ENCODE measurements around the gene MKRN2. TPM values are rescaled to one million over a fixed set of nuclear protein-coding genes. Genes with fewer than 3 reads are reported as not detected.

Gene MKRN2
- total RNA-seq, 4 donors from 2014 or later: 21.5 to 28.9 (median 23.6) TPM

DNA sequence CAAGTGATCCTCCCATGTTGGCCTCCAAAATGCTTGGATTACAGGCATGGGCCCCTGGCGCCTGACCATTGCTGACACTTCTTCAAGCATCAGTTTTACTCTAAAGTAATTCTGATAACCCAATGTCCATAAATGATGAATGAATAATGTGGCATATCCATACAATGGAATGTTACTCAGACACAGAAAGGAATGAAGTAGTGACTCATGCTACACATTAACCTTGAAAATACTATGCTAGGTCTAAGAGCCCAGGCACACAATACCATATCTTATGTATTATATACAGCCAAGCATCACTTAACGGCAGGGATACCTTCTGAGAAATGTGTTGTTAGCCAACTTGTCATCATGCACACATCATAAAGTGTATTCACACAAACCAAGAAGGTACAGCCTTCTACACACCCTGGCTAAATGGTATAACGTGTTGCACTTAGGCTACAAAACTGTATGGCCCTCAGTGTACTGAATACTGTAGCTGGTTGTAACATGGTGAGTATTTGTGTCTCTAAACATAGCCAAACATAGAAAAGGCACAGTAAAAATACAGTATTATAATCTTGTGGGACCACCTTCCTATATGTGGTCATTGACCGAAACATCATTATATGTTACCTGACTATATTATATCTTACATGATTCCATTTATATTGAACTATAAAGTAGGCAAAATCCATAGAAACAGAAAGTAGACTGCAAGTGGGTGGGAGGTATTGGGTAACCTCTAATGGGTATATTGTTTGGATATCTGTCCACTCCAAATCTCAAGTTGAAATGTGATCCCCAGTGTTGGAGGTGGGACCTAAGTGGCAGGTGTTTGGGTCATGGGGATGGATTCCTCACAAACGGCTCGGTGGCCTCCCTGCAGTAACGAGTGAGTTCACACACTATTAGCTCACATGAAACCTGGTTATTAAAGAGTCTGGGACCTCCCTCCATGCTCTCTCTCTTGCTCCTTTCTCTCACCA lies 31.4 kb downstream of the MKRN2 start:
- peaks cover 0 to 93% (median 3%) of the 10 kb centered on the region in 3 donors for H3K36me3 ChIP-seq
- TF ChIP-seq, protein P1, sequence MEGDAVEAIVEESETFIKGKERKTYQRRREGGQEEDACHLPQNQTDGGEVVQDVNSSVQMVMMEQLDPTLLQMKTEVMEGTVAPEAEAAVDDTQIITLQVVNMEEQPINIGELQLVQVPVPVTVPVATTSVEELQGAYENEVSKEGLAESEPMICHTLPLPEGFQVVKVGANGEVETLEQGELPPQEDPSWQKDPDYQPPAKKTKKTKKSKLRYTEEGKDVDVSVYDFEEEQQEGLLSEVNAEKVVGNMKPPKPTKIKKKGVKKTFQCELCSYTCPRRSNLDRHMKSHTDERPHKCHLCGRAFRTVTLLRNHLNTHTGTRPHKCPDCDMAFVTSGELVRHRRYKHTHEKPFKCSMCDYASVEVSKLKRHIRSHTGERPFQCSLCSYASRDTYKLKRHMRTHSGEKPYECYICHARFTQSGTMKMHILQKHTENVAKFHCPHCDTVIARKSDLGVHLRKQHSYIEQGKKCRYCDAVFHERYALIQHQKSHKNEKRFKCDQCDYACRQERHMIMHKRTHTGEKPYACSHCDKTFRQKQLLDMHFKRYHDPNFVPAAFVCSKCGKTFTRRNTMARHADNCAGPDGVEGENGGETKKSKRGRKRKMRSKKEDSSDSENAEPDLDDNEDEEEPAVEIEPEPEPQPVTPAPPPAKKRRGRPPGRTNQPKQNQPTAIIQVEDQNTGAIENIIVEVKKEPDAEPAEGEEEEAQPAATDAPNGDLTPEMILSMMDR (IDR thresholded peaks at IDR 0.05): no peak
- TF ChIP-seq POLR2A (IDR thresholded peaks at IDR 0.05): no peak
- no peak overlapping the region for H3K27ac ChIP-seq
- H3K9me3 ChIP-seq: no peaks in the 10 kb centered on the region
- no peak for DNase-seq
- H3K27me3 ChIP-seq: no peaks in the 10 kb centered on the region
- H3K4me3 ChIP-seq: no peak overlapping the region
- H3K4me1 ChIP-seq: no peaks in the 10 kb centered on the region

DNA sequence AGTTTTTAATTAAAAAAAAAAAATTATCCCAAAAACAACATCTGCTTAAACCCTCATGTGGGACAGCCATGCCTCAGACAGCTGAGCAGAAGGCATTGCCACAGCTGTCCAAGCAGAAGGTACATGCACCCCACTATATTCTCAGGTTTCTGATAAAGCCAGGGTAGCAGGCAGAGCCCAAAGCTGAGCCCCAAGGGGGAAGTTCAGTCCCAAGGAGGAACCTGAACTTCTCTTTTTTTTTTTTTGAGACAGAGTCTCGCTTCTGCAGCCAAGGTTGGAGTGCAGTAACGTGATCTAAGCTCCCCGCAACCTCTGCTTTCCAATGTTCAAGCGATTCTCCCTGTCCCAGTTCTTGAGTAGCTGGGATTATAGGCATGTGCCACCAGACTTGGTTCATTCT lies 33.2 kb downstream of the MKRN2 start:
- DNase-seq: no peak
- H3K9me3 ChIP-seq: no peaks in the 10 kb centered on the region
- peaks cover 0 to 93% (median 0%) of the 10 kb centered on the region in 3 donors for H3K36me3 ChIP-seq
- H3K4me1 ChIP-seq: no peaks in the 10 kb centered on the region
- no peak for TF ChIP-seq POLR2A (IDR thresholded peaks at IDR 0.05)
- TF ChIP-seq, protein P1 (IDR thresholded peaks at IDR 0.05): no peak
- H3K27ac ChIP-seq: no peak overlapping the region
- H3K27me3 ChIP-seq: no peaks in the 10 kb centered on the region
- H3K4me3 ChIP-seq: no peak overlapping the region

DNA sequence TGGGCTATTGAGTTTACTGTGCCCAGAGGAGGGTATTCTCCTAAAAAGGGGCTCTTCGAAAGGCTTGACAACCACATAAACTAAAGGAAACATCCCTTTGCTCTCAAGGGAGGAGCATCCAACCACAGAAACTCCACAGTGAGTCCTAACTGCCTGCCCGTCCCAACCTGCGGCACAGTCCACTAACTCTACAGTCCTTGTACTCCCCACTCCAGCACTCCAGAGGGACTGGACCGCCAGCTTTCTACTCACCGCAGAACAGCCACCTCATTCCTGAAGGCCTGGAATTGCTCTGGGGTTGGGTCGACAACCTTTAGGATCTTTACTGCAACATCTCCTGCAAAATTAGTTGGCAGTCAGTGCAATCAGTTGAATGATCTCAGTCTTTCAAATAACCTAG lies 34.6 kb downstream of the MKRN2 start:
- H3K4me3 ChIP-seq: no peak overlapping the region
- no peaks in the 10 kb centered on the region for H3K4me1 ChIP-seq
- no peak overlapping the region for H3K27ac ChIP-seq
- H3K36me3 ChIP-seq: peaks cover 0 to 95% (median 0%) of the 10 kb centered on the region in 3 donors
- no peaks in the 10 kb centered on the region for H3K9me3 ChIP-seq
- no peaks in the 10 kb centered on the region for H3K27me3 ChIP-seq
- TF ChIP-seq, protein P1 (IDR thresholded peaks at IDR 0.05): no peak
- TF ChIP-seq POLR2A (IDR thresholded peaks at IDR 0.05): no peak
- DNase-seq: no peak

DNA sequence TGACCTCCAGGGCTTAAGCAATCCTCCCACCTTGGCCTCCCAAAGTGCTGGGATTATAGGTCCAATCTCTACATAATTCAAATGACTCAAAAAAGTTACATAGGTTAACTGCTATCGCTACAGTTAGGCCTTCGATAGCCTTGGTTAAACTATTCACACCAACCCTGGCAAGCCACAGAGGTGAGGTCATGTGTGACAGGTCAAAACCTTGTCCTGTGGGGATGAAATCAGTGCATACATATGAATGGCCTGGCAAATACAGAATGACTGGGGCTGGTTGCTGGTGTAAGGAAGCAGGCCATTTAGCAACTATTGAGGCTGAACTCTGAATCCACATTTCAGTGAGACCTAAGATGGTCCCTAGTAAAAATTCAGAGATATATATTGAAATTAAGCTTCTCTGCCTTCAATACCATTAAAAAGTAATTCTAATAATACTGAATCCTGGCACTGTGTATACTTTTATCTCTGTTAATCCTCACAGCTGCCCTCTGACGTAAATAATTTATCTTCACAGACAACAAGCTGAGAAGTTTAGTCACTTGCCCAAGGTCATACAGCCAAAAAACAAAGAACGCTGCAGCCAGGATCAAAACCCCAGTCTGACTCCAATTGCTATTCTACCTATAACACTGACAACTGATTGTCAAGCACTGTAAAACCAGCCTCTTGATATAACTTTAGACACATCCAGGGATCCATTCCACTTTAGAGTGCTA lies 35.3 kb downstream of the MKRN2 start:
- Histone ChIP-seq H3K36me3 (peaks cover 0 to 96% (median 0%) of the 10 kb centered on the region in 3 donors), H3K9me3 (no peaks in the 10 kb centered on the region)

DNA sequence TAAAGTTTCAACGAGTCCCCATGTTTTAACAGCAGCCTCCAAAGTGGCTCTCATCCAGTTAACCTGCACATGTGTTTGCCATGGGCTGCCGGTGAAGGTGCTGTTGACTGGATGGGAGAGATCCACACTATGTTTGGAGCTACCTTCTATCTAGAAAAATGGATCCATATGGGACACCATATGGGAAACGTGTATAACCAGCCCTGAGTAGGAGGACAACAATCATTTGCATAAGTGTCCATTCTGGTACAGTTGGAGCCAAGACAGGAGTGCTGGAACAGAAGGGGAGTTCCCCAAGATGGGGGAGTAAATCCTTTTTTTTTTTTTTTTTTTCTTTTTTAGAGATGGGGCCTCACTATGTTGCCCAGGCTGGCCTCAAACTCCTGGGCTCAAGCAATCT lies 36.6 kb downstream of the MKRN2 start:
- Histone ChIP-seq H3K9me3 (no peaks in the 10 kb centered on the region), H3K27ac (no peak overlapping the region), H3K4me1 (no peaks in the 10 kb centered on the region), H3K36me3 (peaks cover 0 to 96% (median 0%) of the 10 kb centered on the region in 3 donors), H3K27me3 (no peaks in the 10 kb centered on the region), H3K4me3 (no peak overlapping the region)
- TF ChIP-seq, protein P1 (IDR thresholded peaks at IDR 0.05): no peak
- TF ChIP-seq POLR2A (IDR thresholded peaks at IDR 0.05): no peak
- DNase-seq: no peak

More for the DNA sequence above, 35.3 kb downstream of the MKRN2 start:
- TF ChIP-seq, protein P1 (IDR thresholded peaks at IDR 0.05): no peak
- TF ChIP-seq POLR2A (IDR thresholded peaks at IDR 0.05): no peak
- H3K4me3 ChIP-seq: no peak overlapping the region
- no peak for DNase-seq
- no peak overlapping the region for H3K27ac ChIP-seq
- no peaks in the 10 kb centered on the region for H3K4me1 ChIP-seq
- no peaks in the 10 kb centered on the region for H3K27me3 ChIP-seq

Measured in Peyer's patch (tissue), 4 donors.